ENCODE measurements around the gene ZNF737.

Gene ZNF737

DNA sequence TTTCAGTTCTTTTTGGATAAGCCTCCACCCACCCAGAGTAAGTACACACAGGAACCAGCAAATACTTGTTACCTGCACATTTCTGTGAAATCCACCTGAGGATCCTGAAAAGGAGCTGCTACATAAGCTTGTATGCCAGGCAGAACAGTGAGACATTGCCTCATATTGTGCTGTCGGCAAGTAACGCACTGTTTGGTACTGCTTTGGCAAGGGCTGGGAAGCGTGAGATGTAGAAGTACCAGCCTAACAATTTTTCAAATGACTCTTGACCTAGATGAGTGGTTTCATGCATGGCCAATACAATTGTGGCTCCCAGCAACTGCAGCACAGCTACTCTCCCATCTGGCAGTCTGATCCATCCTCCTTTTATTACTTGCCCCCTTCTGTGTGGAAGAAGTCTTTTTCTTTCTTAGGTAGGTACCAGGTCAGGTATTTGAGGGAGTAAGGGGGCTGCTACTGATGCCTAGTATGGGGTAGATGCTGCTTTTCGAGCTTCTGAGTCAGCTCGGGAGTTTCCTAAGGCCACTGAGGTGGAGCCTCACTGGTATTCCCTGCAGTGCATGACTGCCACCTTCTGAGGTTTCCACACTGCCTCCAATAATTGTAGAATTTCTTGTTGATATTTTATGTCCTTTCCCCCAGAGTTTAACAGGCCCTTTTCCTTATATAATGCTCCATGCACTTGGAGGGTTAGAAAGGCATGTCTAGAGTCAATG lies 52.2 kb downstream of the ZNF737 start:
- no peak for DNase-seq (ENCODE audit: low spot score)
- H3K27ac ChIP-seq: no peak overlapping the region
- TF ChIP-seq, protein P1, sequence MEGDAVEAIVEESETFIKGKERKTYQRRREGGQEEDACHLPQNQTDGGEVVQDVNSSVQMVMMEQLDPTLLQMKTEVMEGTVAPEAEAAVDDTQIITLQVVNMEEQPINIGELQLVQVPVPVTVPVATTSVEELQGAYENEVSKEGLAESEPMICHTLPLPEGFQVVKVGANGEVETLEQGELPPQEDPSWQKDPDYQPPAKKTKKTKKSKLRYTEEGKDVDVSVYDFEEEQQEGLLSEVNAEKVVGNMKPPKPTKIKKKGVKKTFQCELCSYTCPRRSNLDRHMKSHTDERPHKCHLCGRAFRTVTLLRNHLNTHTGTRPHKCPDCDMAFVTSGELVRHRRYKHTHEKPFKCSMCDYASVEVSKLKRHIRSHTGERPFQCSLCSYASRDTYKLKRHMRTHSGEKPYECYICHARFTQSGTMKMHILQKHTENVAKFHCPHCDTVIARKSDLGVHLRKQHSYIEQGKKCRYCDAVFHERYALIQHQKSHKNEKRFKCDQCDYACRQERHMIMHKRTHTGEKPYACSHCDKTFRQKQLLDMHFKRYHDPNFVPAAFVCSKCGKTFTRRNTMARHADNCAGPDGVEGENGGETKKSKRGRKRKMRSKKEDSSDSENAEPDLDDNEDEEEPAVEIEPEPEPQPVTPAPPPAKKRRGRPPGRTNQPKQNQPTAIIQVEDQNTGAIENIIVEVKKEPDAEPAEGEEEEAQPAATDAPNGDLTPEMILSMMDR (IDR thresholded peaks at IDR 0.05): no peak
- no peak overlapping the region for H3K4me3 ChIP-seq

DNA sequence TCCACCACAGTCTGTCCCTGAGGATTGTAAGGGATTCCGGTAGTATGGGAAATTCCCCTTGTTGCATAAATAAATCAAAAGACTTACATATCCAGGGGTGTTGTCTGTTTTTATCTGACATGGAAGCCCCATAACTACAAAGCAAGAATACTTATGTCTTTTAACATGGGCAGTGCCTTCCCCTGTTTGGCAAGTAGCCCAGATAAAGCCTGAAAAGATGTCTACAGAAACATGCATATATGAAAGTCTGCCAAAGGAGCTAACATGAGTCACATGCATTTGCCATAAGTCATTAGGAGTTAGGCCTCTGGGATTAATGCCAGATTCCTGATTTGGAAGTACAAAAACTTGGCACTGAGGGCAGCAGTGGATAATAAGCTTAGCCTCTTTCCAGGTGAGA lies 62.1 kb downstream of the ZNF737 start:
- Histone ChIP-seq H3K27ac (no peak overlapping the region), H3K4me3 (no peak overlapping the region)
- TF ChIP-seq, protein P1 (IDR thresholded peaks at IDR 0.05): no peak
- no peak for DNase-seq (ENCODE audit: low spot score)

Measured in coronary artery (tissue), 2 donors.